Hepatocyte (in vitro differentiated cells): ENCODE results near the gene NOC4L.

ENCODE experiments used
- EZH2phosphoT487 ChIP-seq: fragments of 200-600 bp; sonication (generic); IDR thresholded peaks from one replicate; pipeline ENCODE4 v1.6.1; 2018; ENCODE audit warnings: antibody characterized with exemption, mild to moderate bottlenecking, low read depth, moderate library complexity; ENCODE audit not compliant: unreplicated experiment, severe bottlenecking
- TF ChIP-seq, protein P1 (sequence below): fragments of 200-600 bp; sonication (generic); IDR thresholded peaks from 2 replicates; pipeline ENCODE4 v1.5.1; 2016; ENCODE audit warnings: antibody characterized with exemption, mild to moderate bottlenecking; ENCODE audit not compliant: poor library complexity

- no peak for TF ChIP-seq EZH2phosphoT487
- TF ChIP-seq, protein P1, sequence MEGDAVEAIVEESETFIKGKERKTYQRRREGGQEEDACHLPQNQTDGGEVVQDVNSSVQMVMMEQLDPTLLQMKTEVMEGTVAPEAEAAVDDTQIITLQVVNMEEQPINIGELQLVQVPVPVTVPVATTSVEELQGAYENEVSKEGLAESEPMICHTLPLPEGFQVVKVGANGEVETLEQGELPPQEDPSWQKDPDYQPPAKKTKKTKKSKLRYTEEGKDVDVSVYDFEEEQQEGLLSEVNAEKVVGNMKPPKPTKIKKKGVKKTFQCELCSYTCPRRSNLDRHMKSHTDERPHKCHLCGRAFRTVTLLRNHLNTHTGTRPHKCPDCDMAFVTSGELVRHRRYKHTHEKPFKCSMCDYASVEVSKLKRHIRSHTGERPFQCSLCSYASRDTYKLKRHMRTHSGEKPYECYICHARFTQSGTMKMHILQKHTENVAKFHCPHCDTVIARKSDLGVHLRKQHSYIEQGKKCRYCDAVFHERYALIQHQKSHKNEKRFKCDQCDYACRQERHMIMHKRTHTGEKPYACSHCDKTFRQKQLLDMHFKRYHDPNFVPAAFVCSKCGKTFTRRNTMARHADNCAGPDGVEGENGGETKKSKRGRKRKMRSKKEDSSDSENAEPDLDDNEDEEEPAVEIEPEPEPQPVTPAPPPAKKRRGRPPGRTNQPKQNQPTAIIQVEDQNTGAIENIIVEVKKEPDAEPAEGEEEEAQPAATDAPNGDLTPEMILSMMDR: no peak
Observed at GRCh38 chr12:132154341-132154761, 10.1 kb downstream of the NOC4L start.
